ENCODE measurements around the gene PRKG1.
"Not testable (repeated sequence)": the region's sequence is repeated elsewhere in the genome, so short reads cannot be mapped to it uniquely, and the experiment has no call there.

PRKG1 gene

DNA sequence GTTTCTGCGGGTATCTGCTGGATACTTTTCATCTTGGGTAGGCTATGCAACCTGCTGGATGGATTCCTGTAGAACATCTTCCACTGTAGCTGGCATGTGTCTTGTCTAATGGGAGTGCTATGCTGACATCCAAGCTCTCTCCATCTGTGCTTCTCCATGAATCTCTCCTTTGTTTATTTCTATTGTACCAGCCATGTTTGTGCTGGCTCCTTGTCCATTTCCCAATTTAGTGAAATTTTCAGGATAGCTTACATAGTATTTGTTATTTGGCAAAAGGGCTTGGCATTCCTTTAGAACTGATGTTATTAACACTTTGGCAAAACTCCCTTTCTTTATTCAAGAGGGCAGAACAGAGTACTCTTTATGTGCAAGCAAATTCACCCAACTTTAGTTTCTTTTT is 427.1 kb downstream of the PRKG1 start:
- DNase-seq (ENCODE audit: low read depth, low spot score): no peak

GRCh38 chr10:51502124-51502523 is 427.8 kb downstream of the PRKG1 start:
- no peak for DNase-seq (ENCODE audit: low read depth, low spot score)

DNA sequence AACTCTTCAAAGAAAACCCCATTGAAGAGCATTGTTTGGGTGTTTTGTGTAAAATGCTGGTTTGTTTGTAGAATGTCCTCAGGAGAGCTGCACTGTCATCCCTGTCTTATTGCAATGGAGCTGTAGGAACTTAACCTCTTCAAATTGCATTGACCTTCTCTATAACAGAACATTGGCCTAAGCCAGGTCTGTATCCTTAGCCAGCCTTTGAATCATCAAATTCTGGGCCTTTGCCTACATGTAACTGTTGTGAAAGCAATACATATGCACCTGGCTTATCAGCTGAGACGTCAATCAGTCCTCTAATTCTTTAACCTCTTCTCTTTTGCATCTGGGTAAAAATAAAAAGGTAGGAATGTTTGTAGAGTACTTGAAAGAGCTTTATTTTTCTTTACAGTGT is 429.1 kb downstream of the PRKG1 start:
- no peak for DNase-seq (ENCODE audit: low read depth, low spot score)

- DNase-seq (ENCODE audit: low read depth, low spot score): no peak
Measured at GRCh38 chr10:51507476-51507875, 433.2 kb downstream of the PRKG1 start.

DNA sequence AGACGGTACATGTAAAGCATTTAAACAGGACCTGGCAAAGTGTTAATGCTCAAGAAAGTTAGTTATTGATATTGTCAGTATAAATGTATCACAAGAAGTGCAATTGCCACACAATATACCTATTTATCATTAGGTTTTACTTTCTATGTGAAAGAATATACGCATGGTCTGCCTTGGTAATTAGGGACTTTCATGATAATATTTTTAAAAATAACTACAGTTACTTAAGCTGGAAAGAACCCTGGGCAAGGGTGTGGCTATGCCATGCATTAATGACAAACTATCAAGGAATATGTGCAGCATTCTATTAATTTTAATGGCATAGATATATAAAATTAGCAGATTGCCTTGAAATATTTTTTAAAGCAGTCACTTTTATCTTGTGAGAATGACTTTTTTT is 433.9 kb downstream of the PRKG1 start:
- no peak for DNase-seq (ENCODE audit: low read depth, low spot score)

- no peak for DNase-seq (ENCODE audit: low read depth, low spot score)
Measured at GRCh38 chr10:51510231-51510630, 435.9 kb downstream of the PRKG1 start.

- DNase-seq (ENCODE audit: low read depth, low spot score): no peak
Measured at GRCh38 chr10:51521605-51522004, 447.3 kb downstream of the PRKG1 start.

DNA sequence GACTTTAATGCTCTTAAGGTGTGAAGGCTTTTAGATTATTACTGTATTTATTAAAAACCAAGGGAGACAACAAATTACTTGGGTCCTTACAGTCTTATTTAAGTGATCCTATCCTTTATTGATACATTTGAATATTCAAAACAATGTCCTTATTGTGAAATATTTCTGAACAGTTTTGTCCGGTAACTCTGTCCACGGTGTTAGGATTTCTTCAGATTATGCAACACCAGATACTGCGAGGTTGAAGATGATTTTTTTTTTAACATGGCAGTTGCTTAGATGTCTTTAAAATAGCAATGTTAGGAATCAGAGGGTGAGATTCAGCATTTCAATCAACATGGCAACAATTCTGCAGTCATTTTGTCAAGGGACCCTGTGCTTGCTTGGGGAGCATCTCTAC is 448.6 kb downstream of the PRKG1 start:
- DNase-seq (ENCODE audit: low read depth, low spot score): no peak

DNA sequence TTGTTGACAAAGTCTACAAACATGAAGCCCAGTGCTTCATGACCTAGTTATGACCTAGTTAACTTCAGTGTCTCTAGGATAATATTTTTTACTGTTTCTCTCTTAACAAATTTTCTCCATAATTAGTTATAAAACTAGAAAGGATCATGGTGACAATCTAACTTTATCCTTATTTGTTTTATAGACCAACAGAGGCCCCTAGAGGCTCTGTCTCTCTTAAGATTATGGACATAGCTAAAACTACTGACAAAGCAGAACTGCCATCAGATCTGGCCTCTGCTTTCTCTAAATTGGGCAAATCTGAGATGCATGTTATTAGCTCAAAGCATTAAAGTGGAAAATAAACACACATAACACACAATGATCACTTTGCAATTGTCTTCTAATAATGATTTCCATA is 449.2 kb downstream of the PRKG1 start:
- DNase-seq (ENCODE audit: low read depth, low spot score): no peak

DNA sequence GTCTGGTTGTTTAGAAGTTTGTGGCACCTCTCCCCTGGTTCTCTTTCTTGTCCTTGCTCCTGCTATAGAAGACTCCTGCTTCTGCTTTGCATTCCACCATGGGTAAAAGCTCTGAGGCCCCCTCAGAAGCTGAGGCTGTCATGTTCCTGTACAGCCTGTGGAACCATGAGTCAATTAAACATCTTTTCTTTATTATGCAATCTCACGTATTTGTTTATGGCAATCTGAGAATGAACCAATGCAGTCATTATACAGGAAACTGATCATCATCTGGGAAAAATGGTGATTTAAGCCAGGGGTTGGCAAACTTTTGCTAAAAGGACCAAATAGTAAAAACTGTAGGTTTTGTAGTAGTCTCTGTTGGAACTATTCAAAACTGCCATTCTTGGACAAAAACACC is 449.8 kb downstream of the PRKG1 start:
- DNase-seq (ENCODE audit: low read depth, low spot score): no peak

DNA sequence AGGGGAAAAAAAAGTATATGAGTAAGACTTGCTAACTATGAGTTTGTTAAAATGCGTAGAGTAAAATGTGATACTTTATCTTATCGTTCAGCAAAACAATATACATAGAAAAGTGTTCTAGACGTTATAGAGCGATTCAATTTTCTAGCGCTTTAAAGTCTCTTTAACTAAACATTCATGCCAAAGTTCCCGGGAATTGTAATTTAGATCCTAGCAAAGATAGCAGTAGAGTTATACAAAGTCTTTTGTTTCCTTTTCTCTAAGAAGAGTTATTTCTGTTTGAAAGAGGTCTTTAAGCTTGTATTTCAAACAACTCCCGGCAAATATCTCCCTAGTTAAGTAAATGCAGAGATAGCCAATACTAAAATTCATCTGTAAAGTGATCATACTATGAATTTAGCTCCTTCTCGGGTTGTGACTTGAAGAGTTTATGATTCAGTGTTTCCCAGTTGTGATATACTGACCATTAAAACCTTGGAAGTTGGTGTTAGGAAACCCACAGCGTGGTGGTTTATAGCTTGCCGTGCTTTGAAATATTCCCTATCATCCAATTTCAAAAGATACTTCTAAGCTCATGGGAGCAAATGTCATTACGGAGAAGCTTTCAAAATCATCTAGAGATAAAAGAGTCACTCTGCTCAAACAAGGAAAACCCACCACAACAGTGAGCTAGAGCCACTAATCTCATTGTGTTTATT is 453.4 kb downstream of the PRKG1 start:
- no peak for DNase-seq (ENCODE audit: low read depth, low spot score)

GRCh38 chr10:51528527-51528926 is 454.2 kb downstream of the PRKG1 start:
- no peak for DNase-seq (ENCODE audit: low read depth, low spot score)

GRCh38 chr10:51530541-51530940 is 456.3 kb downstream of the PRKG1 start:
- DNase-seq (ENCODE audit: low read depth, low spot score): no peak

DNA sequence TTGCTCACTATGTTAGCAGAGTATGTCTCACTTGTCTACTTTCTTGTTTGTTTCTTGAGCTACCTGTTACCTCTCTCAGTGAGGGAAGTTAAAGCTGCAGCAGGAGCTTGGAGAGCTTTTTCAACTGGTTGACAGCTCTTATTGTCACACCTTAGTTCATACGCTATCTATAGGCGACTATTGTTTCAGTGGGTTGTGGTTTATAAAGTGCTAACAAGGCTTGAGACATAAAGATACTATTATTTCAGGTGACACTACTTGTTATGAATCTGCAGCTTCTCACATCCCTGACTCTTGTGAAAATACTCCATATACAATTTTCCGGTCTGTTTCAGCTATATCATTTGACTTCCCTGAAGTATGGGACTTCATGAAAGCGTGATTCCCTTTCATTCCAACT is 457.8 kb downstream of the PRKG1 start:
- no peak for DNase-seq (ENCODE audit: low read depth, low spot score)

DNA sequence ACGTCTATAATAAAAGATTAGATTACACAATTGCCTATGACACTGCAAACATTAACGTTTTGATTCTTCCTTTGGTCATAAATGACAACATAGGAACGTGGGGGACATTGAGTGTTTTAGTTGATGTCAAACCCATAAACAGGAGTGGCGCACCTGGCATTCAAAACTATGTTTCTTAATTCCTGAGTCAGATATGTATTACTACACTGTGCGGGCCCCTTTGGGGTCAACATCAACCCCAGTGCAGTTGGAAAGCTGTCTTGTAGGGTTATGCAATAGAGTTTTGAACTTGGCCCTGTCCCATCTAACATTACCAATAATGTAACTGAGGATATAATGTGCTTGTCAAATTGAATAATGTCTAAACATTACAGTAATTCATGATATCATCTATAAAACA is 468.6 kb downstream of the PRKG1 start:
- no peak for DNase-seq (ENCODE audit: low read depth, low spot score)

- DNase-seq (ENCODE audit: low read depth, low spot score): no peak
Measured at GRCh38 chr10:51544933-51545332, 470.6 kb downstream of the PRKG1 start.

GRCh38 chr10:51547941-51548340 is 473.7 kb downstream of the PRKG1 start:
- DNase-seq (ENCODE audit: low read depth, low spot score): no peak

DNA sequence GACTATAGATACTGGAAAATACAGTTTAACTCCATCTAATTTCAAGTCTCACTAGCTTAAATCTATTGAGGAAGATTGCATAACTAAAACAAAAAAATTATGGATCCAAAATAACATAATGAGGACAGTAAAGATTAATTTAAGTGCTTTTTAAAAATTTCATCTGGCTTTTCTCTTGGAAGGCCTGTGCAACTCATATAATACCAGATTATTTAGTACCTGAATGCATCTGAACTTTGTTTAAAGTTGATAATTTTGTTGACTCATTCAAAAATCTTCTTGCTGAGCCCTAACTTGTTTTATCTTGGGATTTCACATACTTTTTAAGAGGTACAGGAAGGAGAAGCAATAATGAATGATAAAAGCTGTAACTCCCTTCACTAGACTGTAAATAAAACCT is 478.6 kb downstream of the PRKG1 start:
- DNase-seq (ENCODE audit: low read depth, low spot score): no peak

- no peak for DNase-seq (ENCODE audit: low read depth, low spot score)
Measured at GRCh38 chr10:51564896-51565510, 490.7 kb downstream of the PRKG1 start.

DNA sequence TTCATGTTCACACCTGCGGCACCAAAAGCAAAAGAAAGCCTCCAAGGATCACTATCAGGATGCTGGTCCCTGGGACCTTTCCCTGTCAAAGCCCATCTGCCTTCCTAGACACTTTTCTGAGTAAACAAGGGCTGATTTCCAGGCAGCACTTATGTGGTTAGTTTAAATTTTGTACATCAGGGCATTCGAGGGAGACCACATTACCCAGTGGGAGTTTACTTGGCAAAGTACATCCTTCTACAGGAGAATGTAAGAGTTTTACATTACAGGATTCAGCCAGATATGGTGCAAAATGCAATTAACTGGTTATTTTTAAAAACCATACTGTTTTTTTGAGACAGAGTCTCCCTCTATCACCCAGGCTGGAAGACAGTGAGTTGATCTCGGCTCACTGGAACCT is 493.0 kb downstream of the PRKG1 start:
- no peak for DNase-seq (ENCODE audit: low read depth, low spot score)

- no peak for DNase-seq (ENCODE audit: low read depth, low spot score)
Measured at GRCh38 chr10:51569467-51569866, 495.2 kb downstream of the PRKG1 start.

DNA sequence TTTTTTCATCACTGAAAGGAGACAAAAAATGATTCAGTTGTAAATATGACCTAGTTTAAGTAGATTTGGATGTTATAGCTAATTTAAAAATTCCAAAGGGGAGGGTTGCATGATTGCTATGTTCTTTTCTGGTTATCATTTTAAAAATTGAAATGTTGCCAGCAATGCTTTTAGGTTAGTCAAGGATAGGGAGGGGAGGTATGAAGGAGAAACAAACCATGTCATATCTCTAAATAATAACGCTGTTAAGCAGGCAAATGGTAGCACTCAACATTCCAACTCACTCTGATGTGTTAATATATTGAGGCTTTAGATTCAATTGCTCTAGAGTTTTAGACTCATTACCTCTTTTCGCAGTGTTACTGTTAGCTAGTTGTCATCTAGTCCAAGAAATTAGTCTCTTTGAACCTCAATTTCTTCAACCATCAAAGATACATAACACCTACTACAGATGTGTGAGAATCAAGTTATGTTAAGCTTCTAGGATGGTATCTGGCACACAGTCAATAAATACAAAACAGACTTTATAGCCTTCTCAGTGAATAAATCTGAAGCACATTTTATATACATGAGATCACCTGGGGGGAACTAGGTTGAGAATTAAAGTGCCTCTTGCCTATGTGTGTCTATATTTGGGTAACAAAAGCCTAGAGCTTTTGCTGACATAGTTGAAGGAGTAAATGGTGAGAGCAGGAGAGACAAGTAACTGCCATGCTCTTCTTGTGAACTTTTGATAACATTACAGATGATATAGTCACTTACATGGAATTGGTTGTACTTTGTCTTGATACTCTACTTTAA is 500.2 kb downstream of the PRKG1 start:
- no peak for DNase-seq (ENCODE audit: low read depth, low spot score)

DNA sequence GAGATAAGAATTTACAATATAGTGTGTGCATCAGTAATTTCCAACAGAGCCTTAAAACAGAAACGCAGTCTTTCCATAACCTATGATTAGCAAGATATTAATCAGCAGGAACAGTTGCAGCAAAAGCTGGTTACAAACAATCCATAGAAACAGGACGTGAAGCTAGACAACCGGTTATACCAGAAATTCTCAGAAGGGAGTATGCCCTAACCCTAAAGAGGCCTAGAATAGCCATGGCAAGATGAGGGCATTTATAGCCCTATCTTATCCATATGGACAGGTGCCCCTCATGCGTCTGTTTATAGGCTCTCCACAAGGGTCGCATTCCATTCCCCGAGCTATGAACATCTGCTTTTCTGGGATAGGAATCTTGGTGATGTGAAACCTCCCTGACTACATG is 506.9 kb downstream of the PRKG1 start:
- not testable (repeated sequence) for DNase-seq (ENCODE audit: low read depth, low spot score)
